HG03342 (cell line): Measurements from ENCODE around the gene PMM2.
"Not testable (repeated sequence)": the region's sequence is repeated elsewhere in the genome, so short reads cannot be mapped to it uniquely, and the experiment has no call there.

Experiments used
- ATAC-seq: cut with Tn5 transposase; IDR thresholded peaks from one replicate; pipeline ENCODE4 v1.9.1; 2021; ENCODE audit warnings: mild to moderate bottlenecking, moderate library complexity; ENCODE audit not compliant: unreplicated experiment

PMM2 gene

DNA sequence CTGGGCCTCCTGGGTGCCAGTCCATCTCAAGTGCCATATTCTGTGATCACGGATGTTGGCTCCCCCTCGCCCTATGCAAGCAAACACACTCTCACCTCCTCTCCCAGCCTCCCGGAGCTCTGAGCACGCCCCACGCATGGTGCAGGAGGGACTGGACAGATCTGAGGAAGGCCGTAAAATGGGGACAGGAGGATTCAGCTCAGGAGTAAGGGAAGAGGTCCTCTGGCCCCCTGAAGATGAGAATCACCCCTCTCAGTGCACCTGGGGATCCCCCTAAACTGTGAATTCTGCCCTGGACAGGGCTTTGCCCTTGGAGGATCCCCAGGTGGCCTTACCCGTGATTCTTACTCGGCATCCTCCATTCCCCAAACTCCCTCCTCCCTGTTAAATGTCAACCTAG is 15.8 kb upstream of the PMM2 start:
- ATAC-seq: no peak

DNA sequence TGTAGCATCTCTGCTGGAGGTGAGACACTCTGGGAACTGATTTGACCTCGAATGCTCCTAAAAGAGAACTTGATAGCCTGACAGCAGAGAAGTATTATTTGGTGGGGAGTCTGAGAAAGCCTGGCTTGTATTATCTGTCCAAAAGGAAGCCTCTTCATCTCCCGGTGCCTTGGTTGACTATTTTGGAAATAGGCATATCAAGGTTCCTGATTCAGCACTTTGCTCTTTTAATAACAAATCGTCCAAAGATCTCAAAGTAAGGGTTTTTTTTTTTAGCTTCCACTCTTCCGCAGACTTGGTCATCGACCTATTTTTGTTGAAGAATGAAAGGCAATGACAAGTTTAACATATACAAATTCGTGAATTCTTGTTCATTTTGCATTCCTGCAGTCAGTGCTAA is 15.0 kb upstream of the PMM2 start:
- no peak for ATAC-seq

DNA sequence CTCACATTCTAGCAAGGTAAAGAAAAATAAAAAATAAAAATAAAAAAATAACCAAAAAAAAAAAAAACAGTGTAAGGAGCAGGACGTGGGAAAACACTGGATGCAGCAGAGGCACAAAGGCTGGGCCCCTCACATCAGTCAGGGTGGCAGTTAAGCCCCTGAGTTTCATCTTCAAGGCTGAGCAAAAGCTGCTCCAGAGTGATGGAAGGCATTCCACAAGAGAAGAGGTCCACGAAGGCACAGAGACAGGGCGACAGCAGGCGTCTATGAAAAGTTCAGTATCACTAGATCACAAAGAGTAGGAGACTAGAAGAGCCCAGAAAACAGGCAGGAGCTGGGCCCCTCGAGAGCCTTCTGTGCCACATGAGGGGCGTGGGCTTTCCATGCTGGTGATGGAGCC is 12.2 kb upstream of the PMM2 start:
- ATAC-seq: no peak

DNA sequence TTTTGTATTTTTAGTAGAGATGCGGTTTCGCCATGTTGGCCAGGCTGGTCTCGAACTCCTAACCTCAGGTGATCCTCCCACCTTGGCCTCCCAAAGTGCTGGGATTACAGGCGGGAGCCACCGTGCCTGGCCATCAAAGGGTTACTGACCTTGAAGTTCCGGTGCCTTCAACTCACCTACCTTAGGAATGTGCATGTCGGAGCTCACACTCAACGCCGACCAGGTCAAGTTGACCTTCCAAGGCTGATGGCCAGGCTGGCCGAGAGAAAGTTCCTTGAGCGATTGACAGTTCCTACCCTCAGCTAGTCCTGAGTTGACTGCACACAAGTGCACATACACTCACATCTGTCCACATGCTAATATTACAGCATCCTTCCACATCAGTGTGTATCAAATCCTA is 11.3 kb upstream of the PMM2 start:
- not testable (repeated sequence) for ATAC-seq

DNA sequence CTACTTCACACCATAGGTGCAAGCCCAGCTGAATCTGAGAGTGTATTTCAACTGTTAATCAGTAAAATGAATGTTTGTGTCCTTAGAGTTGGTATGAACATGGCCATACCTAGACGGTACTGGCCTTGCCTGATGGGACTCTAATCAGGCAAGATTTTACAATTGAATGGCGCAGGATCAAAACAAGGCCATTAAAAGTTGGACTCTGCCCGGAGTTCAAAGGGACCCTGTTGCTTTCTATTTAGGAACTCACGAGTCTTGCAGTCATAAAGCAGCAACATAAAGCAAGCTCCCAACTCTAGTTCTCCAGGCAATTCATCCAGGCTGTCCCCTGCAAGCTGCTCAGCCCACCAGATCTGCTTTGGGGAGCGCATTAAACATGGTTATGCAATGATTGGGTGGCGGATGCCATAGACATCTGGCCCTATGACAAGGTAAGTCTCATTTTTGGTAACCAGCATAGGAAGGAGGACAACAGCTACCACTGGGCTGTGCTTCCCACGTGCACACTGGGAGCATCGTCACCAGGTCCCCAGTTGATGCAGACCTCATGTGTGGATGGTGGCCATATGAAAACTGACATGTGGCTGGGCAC is 9.0 kb upstream of the PMM2 start:
- no peak for ATAC-seq

DNA sequence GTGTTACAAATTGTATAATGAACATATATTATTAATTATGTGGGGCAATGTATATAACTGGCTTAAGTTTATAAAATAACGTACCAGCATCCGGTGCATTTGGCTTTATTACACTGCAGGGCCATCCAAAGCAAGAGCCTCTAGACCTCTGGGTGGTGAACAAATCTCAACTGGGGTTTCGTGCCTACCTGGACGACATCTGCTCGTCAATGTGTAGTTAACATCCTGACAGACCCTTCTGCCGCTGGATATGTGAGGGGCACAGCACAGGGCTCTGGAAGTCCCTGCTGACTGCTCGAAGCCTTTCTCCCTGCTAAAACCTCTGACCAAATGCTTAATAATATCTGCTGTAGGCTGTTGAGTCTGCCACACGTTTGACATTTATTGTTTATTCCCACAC is 2.5 kb upstream of the PMM2 start:
- ATAC-seq: no peak

DNA sequence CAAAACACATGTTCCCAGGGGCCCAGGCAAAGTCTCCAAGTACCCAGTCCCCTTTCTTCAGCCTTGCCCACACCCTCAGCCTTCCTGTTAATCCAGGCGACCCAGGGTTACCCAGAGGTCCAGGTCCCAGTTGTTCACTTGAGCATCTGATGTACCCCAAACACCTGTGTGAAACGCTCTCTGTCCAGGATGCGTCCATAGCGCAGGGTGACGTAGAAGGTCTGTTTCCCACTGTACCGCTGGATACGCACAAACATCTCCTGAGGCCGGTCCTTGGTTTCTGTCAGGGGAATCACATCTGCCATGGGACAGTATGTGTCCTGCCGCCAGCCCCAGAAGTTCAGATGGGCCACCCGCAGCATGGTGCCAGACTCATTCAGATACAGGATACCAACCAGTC is 1.8 kb upstream of the PMM2 start:
- no peak for ATAC-seq

DNA sequence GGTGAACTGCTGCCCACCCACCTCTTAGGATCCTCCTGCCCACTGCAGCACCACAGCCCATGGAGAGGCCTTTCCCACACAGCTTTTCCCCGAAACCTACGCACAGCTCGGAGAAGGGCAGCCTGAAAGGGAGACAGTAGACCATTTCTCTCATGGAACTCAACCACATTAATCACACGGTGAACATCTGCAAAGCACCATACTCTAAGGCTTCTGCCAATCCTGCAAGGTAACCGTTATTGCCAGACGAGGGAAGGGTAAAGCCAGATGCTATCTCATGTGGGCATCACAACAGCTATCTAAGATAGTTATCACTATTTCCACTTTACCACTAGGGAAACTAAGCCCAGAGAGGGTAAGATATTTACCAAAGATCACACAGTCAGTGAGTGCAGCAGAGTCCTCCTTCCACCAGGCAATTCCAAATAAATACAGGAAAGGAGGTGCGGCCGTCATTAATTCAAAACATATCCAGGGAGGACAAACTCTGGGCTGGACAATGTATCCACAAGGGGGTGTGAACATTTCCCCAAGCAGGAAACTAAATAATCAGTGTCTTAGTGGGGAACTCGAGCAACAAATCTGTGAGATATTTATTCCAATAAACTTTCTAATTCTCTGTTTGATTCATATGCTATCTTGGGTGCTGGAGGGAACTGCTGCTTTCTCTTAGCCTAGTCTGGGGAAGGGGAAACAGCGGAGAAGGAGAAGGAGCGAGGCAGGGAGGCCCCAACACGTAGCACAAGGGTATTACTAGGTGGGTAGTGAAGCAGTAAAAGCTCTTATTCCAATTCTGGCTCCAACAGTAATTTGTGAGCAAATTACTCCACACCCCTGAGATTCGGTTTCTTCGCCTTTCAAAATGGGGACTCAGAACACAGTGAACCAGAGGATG is 923 bp upstream of the PMM2 start:
- ATAC-seq: no peak

DNA sequence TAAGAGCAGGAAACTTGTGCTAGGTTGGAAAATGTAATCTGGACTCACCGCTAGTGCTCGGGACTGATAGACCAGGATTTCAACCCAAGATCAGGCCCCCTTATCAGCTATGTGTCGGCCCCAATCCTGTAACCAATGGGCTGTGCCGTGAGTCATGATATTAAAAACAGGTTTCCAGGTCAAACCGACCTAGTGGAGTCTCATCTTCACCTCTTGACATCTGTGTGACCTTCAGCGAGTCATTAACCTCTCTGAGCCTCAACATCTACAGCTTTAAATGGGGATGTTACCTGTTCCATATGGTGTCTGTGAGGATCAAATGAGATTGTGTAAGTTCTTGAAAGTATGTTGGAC is 512 bp downstream of the PMM2 start:
- ATAC-seq: peak; percentile 3

DNA sequence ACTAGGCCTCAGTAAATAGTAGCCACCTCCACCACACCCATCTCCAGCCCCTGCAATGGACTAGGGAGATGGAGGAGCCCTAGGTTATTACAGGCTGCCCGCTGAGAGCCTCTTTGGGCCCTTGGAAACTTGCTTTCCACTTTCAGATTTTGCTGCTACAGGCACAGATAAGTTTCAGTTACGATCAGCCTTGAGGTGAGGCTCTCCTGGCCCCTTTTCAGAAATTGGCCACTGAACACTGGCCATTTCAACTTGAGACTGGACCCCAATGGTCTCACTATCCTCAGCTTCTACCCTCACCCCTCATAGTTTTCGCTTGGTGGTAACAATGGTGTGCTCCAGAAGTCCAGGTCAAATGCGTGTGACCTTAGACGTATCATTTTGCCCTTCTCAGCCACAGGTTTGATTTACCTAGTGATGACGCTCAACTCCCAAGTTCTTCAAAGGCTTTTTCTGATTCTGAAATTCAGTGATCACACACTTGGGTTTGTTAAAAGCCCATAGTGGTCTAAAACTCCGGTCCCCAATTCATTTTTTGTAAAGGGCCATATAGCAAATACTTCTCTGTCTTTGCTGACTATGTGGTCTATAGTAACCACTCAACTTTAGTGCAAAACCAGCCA is 1.0 kb downstream of the PMM2 start:
- ATAC-seq: no peak

DNA sequence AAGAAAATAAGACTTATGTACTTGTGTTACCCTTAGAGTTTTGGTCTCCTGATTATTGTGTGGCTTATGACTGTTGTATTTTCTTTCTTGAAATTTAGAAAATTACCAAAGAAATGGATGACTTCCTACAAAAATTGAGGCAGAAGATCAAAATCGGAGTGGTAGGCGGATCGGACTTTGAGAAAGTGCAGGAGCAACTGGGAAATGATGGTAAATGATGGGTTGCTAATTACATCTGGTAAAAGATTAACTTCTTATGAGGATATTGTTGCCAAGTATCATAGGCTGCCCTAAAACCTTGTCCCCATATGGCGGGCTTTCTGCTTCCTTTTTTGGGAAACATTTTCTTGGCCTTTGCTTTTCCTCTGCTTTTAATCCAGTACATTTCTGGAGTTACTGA is 4.1 kb downstream of the PMM2 start:
- ATAC-seq: no peak

DNA sequence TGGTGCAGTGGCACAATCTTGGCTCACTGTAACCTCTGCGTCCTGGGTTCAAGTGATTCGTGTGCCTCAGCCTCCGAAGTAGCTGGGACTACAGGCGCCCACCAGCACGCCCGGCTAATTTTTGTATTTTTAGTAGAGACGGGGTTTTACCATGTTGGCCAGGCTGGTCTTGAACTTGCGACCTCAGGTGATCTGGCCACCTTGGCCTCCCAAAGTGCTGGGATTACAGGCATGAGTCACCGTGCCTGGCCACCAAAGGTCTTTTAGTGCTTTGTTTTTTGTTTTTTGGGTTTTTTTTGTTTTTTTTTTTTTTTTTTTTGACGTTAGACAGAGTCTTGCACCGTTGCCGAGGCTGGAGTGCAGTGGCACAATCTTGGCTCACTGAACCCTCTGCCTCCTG is 6.1 kb downstream of the PMM2 start:
- ATAC-seq: not testable (repeated sequence)

DNA sequence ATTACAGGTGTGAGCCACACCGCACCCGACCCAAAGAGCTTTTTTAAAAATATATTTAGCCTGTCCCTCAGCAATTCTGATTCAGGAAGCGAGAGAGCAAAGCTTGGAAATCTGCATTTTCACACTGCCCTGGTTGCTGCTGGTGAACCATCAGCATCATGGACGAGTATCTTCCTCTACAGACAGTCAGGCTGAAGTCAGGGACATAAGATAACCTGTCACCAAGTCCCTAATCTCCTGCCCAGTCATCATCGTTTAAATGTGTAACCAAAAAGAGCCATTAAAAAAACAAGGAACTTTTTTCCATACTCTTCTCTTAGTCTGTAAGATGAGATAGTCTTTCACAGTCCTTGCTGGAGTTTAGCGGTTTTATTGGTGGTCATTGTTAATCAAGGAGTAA is 6.7 kb downstream of the PMM2 start:
- ATAC-seq: no peak

DNA sequence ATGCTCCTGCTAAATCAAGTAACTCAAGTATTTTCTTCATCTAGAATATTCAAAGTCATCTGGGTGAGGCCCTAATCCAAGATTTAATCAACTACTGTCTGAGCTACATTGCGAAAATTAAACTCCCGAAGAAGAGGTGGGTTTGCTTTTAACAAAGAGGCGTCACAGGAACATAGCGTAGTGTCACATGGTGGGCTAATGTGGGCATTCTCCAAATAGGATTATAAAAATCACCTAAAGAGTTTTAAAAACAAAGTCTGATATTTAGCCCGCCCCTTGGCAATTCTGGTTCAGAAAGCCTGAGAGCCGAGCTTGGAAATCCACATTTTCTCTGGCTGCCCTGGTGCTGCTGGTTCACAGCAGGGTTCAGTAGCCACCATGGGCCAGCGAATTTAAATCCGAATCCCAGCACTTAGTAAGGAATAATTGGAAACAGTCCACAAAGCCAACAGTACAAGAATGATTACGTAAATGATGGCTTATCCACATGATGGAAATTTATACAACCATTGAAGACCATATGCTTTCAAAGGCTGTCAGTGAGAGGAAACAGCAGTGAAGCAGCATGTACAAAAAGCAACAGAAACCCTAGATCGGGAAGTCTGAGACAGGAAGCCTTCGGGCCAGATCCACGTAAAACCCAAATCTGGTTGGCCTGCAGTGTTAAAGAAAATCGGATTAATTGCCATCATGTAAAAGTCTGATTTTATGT is 8.8 kb downstream of the PMM2 start:
- no peak for ATAC-seq

DNA sequence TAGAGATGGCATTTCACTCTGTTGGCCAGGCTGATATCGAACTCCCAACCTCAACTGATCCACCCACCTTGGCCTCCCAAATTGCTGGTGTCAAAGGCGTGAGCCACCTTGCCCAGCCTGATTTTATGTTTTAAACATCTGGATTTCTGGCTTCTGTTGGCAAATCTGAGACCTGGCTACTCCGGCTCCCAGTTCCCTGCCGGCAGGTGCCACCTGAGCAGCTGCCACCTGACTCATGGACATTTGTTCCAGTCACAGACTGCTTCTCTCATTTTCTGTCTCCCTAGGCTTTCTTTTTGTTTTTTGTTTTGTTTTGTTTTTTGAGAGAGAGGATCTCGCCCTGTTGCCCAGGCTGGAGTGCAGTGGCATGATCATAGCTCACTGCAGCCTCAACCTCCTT is 9.6 kb downstream of the PMM2 start:
- no peak for ATAC-seq

DNA sequence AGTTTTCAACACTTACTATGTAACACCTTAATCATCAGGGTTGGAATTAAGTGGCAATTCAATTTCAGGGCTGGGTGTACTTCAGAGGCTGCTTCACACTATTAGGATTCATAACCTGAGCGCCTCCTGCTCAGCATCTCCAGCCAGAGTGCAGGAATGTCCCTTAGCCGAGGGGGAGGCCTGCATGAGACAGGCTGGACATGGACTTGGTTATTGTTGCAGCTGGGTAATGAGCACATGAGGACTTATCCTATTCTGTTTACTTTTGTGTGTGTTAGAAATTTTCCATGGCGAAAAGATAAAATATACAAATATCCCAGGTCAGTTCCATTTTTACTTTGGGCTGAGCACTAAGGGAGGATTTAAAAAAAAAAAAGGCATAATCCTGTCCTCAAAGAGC is 10.4 kb downstream of the PMM2 start:
- ATAC-seq: no peak

DNA sequence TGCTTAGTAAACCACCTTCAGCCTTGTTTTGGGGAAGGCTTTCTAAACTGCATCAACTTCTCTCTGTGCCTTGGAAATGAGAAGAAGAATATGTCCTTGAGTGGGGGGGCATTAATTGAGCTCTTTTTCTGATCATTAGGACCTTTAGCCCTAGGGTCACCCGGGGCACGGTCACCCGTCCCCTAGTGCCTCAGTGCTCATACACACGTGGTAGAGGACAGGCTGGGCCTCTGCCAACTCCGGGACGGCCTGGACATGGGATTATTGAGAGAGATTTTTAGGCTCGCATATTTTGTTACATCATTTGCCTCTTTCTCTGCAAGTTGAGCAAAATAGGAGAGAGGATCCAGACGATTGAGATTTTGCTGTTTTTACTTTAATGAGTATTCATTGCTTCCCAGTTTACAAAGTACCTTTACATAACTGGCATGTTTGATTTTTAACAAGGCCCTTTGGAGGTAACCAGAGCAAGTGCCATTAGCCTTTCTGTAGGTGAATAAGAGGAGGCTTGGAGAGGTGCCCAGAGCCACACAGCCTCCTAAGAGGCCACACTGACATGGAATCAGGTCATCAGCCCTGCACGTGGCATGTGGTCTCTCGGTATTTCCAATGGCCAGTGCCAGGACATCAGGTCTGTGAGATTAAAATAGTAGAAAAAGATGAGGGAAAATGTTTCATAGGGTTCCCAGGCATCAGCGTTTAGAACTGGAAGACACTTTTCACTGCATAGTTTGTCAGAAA is 11.1 kb downstream of the PMM2 start:
- no peak for ATAC-seq

DNA sequence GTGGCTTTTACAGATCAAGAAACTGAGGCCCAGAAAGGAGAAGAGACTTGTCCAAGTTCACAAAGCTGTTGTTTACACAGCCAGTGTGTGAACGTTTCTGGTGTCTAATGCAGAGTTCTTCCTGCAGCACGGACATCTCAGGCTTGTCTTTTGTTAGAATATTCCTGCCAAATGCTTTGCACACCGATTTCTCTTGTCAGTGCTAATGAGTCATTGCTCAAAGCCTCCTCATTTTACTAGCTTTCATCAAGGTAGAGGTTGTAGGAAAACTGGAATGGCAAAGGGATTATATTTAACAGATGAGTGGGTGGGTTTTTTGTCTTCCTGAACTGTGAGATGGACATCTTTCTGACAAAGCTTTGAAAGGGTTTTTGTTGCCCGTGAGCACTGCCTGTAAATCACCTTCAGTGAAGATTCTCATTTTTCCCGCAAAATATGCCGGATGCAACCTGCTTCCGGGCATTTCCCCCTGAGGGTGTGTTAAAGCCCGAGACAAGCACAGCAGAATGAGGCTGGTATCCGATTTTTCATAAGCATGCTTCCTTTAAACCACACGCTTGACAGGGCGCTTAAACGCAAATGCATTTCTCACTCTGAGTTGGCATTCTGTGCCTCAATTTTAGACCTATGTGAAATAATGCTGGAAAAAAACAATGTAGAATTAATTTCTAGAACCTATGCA is 14.7 kb downstream of the PMM2 start:
- ATAC-seq: no peak

DNA sequence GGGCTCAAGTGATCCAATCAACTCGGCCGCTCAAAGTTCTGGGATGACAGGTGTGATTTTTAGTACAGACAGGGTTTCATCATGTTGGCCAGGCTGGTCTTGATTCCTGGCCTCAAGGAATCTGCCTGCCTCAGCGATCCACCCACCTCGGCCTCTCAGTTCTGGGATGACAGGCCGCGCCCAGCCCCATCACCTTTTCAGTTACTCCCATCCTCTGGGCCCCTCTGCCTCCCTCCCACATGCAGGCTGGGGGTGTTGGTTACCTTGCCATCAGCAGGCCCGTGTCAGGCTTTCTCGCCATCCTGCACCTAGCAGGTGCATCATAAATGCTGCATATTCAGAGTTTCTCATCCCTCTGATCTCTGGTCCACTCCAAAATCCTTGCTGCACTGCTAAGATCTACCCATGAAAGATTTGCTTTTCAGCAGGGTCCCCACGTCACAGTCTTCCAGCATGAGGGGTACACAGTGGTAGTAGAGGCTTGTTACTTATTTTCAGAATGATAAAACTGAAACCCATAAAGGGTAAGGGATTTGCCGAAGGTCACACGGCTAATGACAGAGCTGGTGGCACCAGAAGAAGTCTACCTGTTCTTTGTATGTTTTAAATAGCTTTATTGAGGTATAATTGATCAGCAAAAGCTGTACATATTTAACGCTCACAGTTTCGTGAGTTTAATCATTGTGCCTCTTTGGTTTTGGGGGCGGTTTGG is 16.6 kb downstream of the PMM2 start:
- no peak for ATAC-seq
